ENCODE data around the gene MAP3K1.
"Not testable (repeated sequence)": the region's sequence is repeated elsewhere in the genome, so short reads cannot be mapped to it uniquely, and the experiment has no call there.

MAP3K1 gene

DNA sequence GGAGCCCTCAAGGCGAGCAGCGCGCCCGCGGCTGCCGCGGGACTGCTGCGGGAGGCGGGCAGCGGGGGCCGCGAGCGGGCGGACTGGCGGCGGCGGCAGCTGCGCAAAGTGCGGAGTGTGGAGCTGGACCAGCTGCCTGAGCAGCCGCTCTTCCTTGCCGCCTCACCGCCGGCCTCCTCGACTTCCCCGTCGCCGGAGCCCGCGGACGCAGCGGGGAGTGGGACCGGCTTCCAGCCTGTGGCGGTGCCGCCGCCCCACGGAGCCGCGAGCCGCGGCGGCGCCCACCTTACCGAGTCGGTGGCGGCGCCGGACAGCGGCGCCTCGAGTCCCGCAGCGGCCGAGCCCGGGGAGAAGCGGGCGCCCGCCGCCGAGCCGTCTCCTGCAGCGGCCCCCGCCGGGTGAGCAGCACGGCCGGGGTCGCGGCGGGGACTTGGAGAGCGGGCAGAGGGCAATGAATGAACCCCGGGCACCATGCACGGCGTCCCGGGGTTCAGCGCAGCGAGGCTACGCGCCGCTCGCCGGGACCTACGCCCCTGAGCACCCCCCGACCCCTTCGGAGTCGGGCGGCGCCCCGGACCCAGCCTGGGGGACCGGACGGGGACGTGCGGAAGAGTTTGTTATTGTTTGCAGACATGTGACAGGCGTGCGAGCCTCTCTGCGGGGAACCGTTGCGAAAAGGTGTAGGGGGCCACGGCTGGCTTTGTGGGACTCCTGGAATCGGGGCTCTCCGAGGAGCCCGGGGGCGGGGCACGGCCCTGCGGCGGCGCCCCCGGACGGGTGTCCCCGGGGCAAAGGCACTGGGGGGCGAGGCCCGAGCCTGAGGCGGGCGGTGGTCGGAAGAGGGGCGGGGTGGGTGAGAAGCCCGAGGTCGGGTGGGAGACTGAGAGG lies 553 bp downstream of the MAP3K1 start:
- peak overlapping the region; percentile 84 for H3K27ac ChIP-seq
- no peak; the same call in 1 of the 2 replicates for TF ChIP-seq ZFX (IDR thresholded peaks at IDR 0.05)
- TF ChIP-seq, protein P1, sequence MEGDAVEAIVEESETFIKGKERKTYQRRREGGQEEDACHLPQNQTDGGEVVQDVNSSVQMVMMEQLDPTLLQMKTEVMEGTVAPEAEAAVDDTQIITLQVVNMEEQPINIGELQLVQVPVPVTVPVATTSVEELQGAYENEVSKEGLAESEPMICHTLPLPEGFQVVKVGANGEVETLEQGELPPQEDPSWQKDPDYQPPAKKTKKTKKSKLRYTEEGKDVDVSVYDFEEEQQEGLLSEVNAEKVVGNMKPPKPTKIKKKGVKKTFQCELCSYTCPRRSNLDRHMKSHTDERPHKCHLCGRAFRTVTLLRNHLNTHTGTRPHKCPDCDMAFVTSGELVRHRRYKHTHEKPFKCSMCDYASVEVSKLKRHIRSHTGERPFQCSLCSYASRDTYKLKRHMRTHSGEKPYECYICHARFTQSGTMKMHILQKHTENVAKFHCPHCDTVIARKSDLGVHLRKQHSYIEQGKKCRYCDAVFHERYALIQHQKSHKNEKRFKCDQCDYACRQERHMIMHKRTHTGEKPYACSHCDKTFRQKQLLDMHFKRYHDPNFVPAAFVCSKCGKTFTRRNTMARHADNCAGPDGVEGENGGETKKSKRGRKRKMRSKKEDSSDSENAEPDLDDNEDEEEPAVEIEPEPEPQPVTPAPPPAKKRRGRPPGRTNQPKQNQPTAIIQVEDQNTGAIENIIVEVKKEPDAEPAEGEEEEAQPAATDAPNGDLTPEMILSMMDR (conservative IDR thresholded peaks at IDR 0.05) = no peak

DNA sequence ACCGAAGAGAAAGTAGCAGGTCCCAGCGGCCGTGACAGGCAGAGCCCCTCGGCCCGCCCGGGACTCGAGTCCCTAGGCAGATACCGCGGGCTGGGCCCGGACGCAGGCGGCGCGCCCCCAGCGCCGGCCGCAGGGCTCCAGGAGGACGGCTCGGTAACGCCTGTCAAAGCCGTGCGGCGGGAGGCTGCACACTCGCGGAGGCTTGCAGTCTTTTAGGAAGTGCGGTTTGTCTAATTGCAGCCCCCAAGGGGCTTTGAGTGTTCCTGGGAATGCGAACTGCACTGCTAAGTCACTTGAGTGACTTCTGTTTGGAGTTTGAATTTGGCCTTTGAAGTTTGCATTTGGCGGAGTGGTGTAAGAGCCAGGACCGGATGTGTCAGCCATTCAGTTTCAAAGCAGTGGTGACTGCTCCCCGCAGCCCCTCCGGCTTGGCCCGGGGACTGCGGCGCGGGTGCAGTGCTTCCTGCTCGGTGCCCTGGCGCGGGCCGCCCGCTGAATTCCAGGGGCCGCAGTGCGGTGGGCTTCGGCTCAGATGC lies 1.3 kb downstream of the MAP3K1 start:
- TF ChIP-seq ZFX (IDR thresholded peaks at IDR 0.05) = peak; percentile 31
- TF ChIP-seq, protein P1 (conservative IDR thresholded peaks at IDR 0.05) = peak; percentile 15; the same call in 1 of the 2 replicates
- H3K27ac ChIP-seq = peak overlapping the region; percentile 84

DNA sequence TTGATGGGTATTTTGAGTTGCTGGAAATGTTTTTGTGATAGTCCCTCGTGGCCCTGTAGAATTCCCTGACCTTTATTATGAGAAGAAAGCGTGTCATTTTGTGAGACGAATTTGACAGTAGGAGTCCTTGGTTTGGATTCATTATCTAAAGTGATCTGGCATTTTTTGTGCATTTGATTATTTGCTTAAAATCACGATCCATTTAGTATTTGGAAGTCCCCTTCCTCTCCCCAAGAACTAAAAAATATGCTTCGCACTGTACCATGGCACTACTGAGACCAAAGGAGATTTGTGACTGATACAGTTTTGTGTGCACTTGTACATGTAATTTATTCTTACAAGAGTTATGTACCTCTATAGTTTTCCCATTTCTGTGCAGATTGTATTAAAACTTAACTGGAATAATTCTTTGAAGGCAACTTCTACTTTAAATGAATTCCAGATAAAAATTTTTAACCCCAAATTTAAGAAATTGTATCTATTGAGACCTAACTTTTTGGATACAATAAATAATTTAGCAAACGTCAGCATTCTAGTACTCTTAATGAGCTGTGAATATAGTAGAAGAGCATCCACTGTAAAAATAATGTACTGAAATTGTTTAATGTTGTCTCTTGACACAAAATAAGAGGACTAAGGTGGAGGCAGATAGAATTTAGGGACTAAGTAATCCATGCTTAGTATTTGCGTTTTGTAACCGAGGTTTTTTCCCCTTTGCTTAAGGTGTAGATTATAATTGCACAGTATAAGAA lies 2.1 kb downstream of the MAP3K1 start:
- H3K27ac ChIP-seq = peak overlapping the region; percentile 84

DNA sequence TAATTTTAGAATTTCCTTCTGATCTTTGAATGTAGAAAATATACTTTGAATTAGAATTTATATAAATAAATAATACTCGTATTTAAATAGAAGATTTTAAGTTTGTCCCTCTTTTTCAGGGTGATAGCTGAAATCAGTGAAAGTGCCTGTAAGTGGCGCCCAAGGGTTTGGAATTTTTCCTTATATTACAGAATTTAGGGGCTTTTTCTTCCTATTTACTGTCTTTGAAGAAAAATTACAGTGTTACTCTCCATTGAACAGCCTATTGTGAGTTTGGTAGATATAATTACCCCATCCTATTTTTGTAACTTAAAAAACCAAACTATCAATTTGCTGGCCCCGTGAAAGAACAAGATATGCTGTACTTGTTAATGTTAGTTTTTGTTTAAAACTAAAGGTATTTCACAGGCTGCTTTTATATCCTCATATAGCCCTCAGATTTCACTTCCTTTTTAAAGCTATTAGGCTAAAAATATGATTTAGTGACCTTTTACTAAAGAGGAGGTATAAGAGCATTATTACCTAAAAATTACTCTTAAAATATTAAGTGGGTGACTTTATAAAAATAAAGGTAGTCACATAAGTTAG lies 3.2 kb downstream of the MAP3K1 start:
- TF ChIP-seq, protein P1 (conservative IDR thresholded peaks at IDR 0.05) = peak; percentile 39
- no peak for TF ChIP-seq ZFX (IDR thresholded peaks at IDR 0.05)
- H3K27ac ChIP-seq = no peak overlapping the region

More for the DNA sequence above, 2.1 kb downstream of the MAP3K1 start:
- TF ChIP-seq, protein P1 (conservative IDR thresholded peaks at IDR 0.05) = no peak
- TF ChIP-seq ZFX (IDR thresholded peaks at IDR 0.05) = no peak

DNA sequence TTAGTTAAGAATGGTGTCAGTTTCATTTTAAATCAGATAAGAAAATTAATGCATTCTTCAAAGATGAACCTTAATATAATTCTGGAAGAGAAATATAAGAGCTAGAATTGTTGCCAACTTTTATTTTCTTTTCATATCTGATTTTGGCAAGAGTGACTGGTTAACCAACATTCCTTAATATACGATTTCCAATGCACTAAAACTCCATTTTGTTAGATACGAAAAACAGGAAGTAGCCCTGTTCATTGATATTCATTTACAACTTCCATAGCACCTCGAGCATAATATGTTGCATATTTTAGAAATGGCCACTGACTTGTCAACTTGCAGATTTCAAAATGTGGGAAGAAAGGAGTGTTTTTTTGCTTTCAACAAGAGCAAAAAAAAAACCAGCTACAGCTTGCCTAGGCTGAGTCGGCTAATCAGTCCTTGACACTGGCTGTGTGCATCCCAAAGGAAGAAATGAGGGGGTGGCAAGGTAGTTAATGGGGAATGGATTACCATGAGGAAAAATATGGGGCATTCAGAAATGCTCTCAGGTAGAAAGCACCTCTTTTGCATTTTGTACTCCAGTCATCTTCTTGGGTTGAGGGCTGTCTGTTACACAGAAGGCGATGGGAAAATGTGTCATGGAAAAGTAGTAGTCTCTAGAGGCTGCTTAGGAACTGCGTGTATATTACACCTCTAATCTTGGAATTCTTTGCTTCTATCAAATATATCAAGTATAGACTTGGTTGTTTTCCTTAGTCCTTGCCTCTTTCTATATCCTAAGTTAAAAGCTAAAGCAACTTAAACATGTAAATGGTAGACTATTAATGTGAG lies 3.9 kb downstream of the MAP3K1 start:
- TF ChIP-seq ZFX (IDR thresholded peaks at IDR 0.05) = no peak
- TF ChIP-seq, protein P1 (conservative IDR thresholded peaks at IDR 0.05) = no peak
- no peak overlapping the region; the same call in 1 of the 2 replicates for H3K27ac ChIP-seq

DNA sequence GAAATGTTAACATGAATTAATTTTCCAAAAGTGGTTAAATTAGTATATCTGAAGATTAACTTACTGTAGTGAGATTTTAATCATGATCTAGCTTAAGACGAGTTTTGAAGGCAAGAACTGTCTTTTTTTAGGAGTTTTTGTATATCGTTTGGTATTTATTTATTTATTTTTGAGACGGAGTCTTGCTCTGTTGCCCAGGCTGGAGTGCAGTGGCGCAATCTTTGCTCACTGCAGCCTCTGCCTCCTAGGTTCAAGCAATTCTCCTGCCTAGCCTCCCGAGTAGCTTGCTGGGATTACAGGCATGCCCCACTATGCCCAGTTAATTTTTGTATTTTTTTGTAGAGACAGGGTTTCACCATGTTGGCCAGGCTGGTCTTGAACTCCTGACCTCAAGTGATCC lies 6.5 kb downstream of the MAP3K1 start:
- not testable (repeated sequence) for H3K27ac ChIP-seq

DNA sequence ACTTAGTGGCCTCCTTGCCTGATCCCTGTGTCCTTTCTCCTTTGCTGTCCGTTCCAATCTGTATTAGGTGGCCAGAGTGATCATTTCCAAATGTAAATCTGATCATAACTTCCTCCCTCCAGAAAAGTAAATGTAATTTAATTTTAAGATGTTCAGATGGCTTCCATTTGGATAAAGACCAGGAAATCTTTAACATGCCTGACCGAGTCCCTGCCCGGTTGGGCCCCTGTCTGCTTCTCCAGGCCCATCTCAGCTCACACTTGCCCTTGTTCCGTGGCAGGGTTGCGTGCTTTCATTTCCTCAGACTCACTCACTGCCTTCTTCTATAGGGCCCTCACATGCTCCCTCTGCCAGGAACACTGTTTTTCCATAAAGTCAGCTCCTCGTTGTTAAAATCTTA lies 7.6 kb downstream of the MAP3K1 start:
- TF ChIP-seq, protein P1 (conservative IDR thresholded peaks at IDR 0.05) = no peak
- no peak for TF ChIP-seq ZFX (IDR thresholded peaks at IDR 0.05)
- H3K27ac ChIP-seq = no peak overlapping the region
